NCI-H187 treated with DMSO at 0.1 percent for 48 hours (cell line): ENCODE measurements around the gene NDUFA6.
"Not testable (repeated sequence)": the region's sequence is repeated elsewhere in the genome, so short reads cannot be mapped to it uniquely, and the experiment has no call there.

Experiments used
- DNase-seq: peaks from one replicate; lab custom pipeline; 2025; lab: John Stamatoyannopoulos, UW

The NDUFA6 gene

DNA sequence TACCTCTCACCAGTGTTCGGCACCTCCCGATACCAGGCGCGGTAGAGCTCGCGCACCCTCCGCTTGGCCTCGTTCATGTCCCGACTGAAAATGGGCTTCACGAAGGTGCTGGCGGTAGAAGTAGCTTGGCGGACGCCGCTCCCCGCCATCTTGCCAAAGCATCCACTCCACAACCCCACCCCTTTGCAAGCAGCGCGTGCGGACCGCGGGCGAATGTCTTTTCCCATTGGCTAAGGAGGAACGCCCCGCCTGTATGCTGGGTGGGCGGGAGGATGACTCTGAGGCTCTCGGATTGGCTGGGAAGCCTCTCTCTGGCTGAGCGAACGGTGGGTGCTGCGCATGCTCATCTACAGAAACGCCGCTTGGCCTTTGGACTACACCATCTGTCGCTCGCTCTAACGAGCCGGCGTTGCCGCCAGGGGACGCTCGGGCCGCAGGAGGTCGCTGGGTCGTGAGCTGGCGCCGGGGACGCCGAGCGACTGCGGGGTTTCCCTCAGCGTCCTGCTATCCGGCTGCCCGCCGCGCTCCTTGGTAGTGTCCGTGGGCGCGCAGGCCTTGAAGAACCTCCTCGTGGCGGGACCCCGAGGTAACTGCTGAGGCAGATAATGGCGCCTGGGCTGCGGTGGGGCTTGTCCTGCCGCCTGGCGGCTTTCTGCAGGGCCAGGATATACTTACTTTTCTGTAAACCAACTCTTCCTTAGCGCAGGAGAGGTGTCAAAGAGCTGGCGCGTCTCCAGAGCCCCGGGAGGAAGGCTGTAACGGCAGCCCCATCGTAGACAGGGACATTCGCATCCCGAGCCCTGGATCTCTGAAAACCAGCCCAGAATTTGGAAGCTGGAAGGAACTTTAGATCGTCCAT is at the start of gene NDUFA6:
Gene NDUFA6, minus strand, starts transcription at position 177 of the 859 bp plus-strand sequence. Its CDS starts 28 bp downstream, at position 149.
- DNase-seq, result peak; percentile 74

DNA sequence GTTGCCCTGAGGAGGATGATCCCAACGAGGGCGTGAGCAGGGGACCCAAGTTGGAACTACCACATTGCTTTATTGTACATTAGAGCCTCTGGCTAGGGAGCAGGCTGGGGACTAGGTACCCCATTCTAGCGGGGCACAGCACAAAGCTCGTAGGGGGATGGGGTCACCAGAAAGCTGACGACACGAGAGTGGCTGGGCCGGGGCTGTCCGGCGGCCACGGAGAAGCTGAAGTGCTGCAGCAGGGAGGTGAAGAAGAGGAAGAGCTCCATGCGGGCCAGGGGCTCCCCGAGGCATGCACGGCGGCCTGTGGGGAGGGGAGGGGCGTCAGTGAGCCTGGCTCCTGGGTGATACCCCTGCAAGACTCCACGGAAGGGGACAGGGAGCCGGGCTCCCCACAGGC is 49.6 kb upstream of the NDUFA6 start:
- not testable (repeated sequence) for DNase-seq

DNA sequence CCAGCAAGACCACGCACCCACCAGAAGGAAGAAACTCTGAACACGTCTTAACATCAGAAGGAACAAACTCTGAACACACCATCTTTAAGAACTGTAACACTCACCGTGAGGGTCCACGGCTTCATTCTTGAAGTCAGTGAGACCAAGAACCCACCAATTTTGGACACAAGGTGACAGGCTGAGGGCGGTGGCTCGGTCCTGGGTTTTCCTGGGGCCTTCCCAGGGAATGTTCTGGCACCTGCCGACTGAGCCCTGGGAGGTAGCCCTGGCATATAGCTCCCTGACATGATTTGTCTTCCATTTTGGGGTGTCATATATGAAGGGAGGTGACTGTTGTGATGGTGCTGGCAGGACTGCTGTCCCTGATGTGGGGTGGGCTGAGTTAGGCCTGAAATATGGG is 48.9 kb upstream of the NDUFA6 start:
- not testable (repeated sequence) for DNase-seq

DNA sequence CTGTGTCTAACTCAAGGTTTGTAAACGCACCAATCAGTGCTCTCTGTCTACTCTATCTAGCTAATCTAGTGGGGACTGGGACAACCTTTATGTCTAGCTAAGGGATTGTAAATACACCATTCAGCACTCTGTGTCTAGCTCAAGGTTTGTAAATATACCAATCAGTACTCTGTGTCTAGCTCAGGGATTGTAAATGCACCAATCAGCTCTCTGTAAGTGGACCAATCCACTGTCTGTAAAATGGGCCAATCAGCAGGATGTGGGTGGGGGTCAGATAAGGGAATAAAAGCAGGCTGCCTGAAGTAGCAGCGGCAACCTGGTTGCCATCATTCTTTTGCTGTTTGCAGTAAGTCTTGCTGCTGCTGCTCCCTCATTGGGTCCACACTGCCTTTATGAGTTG is 48.4 kb upstream of the NDUFA6 start:
- DNase-seq, result no peak

DNA sequence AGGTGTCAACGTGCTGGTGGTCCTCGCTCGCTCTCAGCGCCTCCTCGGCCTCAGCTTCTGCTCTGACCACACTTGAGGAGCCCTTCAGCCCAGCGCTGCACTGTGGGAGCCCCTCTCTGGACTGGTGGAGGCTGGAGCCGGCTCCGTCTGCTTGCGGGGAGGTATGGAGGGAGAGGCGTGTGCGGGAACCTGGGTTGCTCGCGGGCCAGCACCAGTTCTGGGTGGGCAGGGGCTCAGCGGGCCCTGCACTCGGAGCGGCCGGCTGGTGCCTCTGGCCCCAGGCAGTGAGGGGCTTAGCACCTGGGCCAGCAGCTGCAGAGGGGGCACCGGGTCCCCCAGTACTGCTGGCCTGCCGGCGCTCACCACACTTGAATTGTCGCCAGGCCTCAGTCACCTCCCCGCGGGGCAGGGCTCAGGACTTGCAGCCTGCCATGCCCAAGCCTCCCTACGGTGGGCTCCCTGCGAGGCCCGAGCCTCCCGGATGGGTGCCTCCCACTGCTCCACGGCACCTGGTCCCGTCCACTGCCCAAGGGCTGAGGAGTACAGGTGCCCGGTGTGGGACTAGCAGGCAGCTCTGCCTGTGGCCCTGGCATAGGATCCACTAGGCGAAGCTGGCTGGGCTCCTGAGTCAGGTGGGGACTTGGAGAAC is 47.7 kb upstream of the NDUFA6 start:
- DNase-seq, result no peak

DNA sequence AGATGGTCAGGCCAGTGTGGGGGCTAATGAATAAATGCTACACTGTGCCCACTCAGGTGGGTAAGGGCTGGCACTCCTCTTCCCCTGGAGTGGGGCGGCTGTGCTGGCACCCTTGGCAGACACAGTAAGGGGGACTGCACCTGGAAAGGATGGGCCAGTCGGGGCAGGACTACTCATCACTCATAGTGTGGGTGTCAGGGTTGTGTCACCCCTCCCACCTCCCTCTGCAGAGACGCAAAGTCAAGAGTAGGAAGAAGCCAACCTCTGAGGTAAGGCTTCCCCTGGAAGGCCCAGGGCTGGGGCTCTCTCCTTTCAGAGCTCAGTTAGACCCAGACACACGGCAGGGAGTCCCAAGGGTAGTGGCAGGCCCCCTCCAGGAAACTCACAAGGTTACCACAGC is 45.1 kb upstream of the NDUFA6 start:
- not testable (repeated sequence) for DNase-seq

DNA sequence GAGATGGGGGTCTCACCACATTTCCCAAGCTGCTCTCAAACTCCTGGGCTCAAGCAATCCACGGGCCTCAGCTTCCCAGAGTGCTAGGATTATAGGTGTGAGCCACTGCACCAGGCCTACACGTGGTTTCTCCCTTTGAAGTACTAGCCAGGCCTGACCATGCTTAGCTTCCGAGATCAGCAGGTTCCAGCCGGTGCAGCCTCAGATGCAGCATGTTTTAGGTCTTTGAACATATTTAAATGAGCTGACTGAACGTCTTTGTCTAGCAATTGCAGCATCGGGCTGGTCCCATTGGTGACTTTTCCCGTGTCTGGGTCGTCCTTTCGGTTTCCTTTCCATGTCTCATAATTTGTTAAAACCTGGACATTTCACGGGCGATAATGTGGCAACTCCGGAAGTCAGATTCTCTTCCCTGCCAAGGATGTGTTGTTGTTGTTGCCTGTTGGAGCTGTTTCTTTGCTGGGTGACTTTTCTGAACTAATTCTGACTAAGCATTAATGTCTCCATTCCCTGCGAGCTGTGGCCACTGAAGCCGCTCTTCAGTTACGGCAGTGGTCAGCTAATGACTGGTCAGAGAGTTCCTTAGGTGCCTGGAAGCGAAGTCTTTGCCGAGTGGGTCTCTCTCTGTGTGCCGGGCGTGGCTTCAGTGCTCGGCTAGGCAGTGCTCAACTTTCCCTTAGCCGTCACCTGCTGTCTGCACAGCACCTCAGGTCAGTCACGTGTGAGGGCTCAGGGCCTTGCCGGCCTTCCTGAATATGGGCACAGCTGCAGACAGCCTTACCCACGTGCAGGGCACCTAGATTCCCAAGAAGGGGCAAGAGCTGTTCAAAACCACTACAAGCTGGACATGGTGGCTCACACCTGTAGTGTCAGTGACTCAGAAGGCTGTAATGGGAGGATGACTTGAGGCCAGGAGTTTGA is 43.8 kb upstream of the NDUFA6 start:
- no peak for DNase-seq

DNA sequence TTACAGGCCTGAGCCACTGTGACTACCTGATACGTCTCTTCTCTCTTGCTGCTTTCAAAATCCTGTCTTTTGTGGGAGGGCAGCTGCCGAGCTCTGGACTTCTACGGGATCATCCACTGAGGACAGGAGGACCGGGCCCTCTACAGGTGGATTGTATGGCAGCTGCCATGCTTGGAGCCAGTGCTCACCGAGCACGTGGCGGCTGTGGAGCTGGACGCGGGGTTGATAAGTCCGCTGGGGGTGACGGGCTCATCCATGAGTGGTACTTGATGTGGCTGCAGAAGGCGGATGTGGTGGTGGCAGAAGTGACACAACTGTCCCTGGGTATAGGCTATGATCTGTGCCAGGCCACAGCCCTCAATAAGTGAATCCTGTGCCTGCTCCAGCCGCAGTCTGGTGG is 41.9 kb upstream of the NDUFA6 start:
- DNase-seq, result no peak

DNA sequence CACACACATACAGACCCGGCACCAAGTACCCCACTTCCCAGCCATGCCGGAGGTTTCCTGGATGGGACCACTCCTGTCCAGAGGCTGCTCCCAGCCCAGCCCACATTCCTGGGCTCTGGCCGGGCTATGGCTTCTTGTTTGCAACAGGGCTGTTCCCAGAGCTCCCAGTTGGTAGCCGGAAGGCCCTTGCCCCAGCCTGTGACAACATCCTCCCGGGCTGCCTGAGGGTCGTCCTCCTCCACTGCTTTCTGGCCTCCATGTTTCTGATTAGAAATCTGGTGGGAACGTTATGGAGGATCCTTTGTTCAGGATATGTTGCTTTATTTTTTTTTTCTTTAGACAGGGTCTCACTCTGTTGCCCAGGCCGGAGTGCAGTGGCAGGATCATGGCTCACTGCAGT is 41.0 kb upstream of the NDUFA6 start:
- no peak for DNase-seq

DNA sequence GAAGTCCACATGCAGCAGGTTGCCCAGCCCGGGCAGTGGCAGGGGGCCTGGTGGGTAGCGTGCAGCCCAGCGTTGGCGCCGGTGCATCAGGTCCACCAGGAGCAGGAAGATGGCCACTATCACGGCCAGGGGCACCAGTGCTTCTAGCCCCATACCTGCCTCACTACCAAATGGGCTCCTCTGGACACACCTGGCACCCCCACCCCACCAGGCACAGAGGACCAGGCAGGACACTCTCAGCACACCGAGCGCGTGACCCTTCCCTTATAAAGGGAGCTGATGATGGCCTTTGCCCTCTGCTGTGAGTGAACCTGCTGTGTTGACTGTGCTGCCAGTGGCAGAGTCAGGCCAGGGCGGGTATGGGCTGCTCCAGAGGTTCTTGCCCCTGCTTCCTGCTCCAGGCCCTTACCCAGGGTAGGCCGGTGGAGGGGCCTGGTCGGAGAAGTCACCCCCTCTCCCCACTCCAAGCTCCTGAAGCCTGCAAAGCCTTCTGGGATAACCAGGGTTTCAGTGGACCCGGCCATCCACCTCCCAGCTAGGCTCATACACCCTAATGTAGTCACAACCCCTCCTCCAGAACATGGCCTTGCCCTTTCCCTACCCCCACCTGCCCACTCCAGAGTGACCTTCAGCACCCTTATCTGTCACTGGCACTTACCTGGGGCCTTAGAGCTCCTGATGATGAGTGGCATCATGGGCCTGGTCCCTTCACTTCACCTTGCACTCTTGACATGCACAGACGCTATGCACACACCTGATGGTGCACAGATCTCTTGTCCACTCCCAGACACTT is 40.3 kb upstream of the NDUFA6 start, which contains the start of gene CYP2D6:
Gene CYP2D6, minus strand, starts transcription at position 172 of the 793 bp plus-strand sequence. Its CDS starts 19 bp downstream, at position 153.
- not testable (repeated sequence) for DNase-seq

DNA sequence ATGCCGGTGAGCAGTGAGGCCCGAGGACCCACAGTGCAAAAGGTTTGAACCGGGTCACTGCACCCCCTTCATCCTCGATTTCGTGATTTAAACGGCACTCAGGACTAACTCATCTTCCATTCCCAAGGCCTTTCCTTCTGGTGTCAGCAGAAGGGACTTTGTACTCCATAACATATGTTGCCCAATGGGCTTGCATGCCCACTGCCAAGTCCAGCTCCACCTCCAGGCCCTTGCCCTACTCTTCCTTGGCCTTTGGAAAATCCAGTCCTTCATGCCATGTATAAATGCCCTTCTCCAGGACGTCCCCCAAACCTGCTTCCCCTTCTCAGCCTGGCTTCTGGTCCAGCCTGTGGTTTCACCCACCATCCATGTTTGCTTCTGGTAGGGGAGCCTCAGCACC is 39.6 kb upstream of the NDUFA6 start:
- not testable (repeated sequence) for DNase-seq

DNA sequence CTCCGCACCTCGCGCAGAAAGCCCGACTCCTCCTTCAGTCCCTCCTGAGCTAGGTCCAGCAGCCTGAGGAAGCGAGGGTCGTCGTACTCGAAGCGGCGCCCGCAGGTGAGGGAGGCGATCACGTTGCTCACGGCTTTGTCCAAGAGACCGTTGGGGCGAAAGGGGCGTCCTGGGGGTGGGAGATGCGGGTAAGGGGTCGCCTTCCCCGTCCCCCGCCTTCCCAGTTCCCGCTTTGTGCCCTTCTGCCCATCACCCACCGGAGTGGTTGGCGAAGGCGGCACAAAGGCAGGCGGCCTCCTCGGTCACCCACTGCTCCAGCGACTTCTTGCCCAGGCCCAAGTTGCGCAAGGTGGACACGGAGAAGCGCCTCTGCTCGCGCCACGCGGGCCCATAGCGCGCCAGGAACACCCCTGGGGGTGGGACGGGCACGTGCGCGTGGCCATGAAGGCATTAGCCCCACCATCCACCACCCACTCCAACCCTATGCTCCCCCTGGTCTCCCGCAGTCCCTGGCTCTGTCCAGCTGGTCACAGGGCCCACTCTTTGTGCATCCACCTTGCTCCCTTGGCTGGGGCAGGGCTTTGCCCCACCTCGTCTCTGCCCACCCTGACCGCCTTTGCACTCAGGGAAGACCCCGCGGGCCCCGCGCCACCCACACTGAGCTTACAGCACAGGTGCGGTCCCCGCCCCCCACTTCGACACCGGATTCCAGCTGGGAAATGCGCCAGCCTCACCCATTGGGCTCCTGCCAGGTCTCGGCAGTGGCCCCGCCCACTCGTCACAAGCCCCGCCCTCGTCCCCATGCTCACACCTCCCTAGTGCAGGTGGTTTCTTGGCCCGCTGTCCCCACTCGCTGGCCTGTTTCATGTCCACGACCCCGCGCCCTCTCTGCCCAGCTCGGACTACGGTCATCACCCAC is 38.5 kb upstream of the NDUFA6 start:
- DNase-seq, result not testable (repeated sequence)

DNA sequence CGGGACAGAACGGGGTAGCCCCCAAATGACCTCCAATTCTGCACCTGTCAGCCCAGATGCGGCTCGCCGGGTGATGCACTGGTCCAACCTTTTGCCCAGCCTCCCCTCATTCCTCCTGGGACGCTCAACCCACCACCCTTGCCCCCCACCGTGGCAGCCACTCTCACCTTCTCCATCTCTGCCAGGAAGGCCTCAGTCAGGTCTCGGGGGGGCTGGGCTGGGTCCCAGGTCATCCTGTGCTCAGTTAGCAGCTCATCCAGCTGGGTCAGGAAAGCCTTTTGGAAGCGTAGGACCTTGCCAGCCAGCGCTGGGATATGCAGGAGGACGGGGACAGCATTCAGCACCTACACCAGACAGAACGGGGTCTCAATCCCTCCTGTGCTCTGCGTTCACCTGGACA is 37.4 kb upstream of the NDUFA6 start:
- not testable (repeated sequence) for DNase-seq

DNA sequence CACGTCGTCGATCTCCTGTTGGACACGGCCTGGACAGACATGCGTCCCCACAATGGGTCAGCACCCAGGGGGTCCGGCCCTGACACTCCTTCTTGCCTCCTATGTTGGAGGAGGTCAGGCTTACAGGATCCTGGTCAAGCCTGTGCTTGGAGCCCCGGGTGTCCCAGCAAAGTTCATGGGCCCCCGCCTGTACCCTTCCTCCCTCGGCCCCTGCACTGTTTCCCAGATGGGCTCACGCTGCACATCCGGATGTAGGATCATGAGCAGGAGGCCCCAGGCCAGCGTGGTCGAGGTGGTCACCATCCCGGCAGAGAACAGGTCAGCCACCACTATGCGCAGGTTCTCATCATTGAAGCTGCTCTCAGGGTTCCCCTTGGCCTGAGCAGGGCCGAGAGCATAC is 37.0 kb upstream of the NDUFA6 start:
- no peak for DNase-seq

DNA sequence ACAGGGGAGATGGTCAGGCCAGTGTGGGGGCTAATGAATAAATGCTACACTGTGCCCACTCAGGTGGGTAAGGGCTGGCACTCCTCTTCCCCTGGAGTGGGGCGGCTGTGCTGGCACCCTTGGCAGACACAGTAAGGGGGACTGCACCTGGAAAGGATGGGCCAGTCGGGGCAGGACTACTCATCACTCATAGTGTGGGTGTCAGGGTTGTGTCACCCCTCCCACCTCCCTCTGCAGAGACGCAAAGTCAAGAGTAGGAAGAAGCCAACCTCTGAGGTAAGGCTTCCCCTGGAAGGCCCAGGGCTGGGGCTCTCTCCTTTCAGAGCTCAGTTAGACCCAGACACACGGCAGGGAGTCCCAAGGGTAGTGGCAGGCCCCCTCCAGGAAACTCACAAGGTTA is 33.0 kb upstream of the NDUFA6 start:
- DNase-seq, result not testable (repeated sequence)

DNA sequence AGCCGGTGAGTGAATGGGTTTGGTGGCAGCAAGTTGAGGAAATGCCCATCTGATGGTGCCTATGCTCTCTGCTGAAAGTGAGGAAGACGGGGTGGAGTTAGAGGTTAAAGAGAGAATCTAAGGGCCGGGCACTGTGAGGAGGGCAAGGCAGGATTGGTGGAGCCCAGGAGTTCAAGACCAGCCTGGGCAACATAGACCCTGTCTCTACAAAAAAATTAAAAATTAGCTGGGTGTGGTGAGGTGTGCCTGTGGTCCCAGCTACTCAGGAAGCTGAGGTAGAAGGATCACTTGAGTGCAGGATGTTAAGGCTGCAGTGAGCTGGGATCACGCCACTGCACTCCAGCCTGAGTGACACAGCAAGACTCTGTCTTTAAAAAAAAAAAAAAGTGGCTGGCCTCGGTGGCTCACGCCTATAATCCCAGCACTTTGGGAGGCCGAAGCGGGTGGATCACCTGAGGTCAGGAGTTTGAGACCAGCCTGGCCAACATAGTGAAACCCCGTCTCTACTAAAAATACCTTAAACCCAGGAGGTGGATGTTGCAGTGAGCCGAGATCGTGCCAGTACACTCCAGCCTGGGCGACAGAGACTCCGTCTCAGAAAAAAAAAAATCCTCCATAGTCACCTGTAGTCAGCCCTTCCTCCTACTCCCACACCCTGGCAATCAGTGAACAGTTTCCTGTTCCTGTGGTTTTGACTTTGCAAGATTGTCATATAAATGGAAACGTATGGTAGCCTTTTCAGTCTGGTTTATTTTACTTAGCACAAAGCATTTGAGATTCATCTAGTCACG is 29.9 kb upstream of the NDUFA6 start:
- not testable (repeated sequence) for DNase-seq

DNA sequence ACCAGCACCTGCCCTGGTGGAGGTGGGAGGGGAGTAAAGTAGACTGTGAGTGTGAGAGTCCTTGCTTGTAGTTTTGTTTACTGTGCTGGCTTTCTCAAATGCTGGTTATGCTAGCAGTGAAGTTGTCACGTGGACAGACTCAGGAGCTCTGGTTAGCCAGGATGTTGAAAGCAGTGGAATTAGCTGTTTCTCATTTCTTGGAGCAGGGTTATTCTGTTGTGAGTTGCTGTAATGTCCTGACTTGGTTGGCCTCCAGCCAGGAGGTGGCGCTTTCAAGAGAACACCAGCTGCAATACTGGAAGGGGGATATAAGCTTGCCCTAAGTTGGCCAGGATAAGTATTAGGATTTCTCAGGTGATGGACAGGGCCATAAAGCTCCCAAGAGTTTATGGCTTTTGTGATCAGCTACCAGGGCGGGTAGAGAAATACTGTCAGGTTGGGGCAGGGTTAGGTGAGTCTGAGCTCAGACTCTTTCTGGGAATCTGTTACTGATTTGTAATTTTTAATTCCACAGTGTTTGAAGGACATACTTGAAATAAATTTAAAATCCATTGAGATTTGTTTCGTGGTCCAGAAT is 26.4 kb upstream of the NDUFA6 start:
- no peak for DNase-seq

DNA sequence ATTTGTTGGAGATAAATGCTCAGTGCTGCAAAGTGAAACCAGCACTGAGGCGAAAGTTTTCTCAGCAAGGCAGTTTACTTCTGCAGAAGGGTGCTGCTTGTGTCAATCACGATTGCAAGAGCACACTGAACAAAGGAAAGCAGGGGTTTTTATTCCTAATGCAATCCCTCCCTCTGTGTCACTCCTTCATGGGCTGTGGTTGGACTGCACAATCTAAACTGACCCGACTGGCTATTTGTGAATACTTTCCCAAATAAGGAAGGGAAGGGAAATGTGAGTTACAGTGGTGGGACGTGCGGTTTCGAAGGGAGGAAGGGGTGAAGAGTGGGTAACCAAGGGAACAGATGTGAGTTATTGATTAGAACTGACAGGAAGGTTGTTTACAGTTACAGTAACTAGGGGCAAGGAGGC is 24.9 kb upstream of the NDUFA6 start:
- not testable (repeated sequence) for DNase-seq

DNA sequence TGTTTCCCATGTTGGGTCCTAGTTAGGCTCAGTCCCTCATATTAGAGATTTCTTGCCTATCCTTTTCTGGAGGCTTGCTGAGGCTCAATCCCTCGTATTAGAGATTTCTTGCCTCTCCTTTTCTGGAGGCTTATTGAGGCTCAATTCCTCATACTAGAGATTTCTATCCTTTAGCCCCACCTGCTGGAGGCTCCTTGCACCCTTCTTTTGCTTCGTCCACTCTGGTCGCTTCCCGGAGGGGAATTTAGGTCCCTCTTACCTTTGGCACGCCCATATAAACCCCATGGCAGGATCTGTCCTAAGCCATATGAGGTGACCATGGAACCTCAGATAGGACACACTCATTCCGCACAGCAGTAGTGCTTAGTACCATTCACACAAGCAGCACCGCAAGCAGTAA is 24.1 kb upstream of the NDUFA6 start:
- DNase-seq, result no peak
